ENCODE data around the gene ZBTB7C.

DNA sequence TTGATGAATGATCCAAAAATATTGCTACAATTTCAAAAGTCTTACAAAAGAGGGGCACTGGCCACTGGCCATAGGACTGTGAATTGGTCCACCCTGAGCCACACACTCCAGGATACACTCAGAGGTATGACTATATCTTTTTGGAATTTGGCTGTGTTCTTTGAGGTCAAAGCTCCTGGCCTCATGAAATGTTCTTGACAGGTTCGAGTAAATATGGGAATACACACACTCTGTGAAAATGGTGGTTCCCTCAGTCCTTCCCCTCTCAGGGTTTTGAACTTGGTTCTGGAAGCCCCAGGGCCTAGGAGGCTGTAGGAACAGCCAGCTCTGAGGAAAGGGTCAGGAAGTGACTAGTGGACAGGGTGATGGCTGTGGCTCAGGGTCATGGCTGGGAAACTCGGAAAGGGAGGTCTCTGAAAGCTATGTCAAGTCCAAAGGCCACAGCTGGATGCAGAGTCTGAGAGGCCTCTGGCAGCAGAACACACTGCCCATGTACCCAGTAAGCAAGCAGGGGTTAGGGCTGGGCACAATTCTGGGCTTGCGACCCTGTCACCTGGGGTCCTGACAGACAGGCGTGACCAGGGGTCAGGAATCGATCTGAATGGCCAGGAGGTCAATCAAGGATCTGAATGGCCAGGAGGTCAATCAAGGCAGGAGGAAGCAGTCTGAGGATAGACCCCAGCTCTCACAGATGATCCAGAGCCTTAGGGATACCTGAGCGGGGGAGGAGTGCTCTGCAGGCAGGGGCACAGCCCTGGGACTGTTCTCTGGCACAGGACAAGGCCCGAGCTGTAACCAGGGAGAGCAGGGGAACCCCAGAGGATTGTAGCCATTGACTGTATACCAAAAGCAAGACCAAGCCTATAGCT is 255.3 kb downstream of the ZBTB7C start:
- TF ChIP-seq, protein P1, sequence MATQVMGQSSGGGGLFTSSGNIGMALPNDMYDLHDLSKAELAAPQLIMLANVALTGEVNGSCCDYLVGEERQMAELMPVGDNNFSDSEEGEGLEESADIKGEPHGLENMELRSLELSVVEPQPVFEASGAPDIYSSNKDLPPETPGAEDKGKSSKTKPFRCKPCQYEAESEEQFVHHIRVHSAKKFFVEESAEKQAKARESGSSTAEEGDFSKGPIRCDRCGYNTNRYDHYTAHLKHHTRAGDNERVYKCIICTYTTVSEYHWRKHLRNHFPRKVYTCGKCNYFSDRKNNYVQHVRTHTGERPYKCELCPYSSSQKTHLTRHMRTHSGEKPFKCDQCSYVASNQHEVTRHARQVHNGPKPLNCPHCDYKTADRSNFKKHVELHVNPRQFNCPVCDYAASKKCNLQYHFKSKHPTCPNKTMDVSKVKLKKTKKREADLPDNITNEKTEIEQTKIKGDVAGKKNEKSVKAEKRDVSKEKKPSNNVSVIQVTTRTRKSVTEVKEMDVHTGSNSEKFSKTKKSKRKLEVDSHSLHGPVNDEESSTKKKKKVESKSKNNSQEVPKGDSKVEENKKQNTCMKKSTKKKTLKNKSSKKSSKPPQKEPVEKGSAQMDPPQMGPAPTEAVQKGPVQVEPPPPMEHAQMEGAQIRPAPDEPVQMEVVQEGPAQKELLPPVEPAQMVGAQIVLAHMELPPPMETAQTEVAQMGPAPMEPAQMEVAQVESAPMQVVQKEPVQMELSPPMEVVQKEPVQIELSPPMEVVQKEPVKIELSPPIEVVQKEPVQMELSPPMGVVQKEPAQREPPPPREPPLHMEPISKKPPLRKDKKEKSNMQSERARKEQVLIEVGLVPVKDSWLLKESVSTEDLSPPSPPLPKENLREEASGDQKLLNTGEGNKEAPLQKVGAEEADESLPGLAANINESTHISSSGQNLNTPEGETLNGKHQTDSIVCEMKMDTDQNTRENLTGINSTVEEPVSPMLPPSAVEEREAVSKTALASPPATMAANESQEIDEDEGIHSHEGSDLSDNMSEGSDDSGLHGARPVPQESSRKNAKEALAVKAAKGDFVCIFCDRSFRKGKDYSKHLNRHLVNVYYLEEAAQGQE (IDR thresholded peaks at IDR 0.05; ENCODE audit: insufficient read depth in 1 of 2, low read depth in 2 of 2, low read length in 2 of 2): no peak
- TF ChIP-seq SIN3A (IDR thresholded peaks at IDR 0.05; ENCODE audit: borderline replicate concordance, insufficient read depth, low read length): no peak
- no peak for TF ChIP-seq POLR2AphosphoS5 (IDR thresholded peaks at IDR 0.05; ENCODE audit: low read depth, low read length)
- TF ChIP-seq TAF1 (IDR thresholded peaks at IDR 0.05; ENCODE audit: borderline replicate concordance, insufficient read depth, low read length): no peak
